ENCODE results near the gene PXDN.

- TF ChIP-seq SMAD1 (IDR thresholded peaks at IDR 0.05; ENCODE audit: low read depth, partially characterized antibody) (no peak), JUND (IDR thresholded peaks at IDR 0.05; ENCODE audit: low read depth, low read length) (no peak), CREB1 (IDR thresholded peaks at IDR 0.05; ENCODE audit: low read depth) (no peak), MTA2 (IDR thresholded peaks at IDR 0.05; ENCODE audit: low read depth) (no peak), POLR2A (IDR thresholded peaks at IDR 0.05; ENCODE audit: low read depth, low read length) (no peak), STAT3 (IDR thresholded peaks at IDR 0.05; ENCODE audit: low read depth, low read length) (no peak), SIN3A (IDR thresholded peaks at IDR 0.05; ENCODE audit: low read depth, low read length) (no peak), CBX5 (IDR thresholded peaks at IDR 0.05; ENCODE audit: low read depth) (no peak), TCF12 (IDR thresholded peaks at IDR 0.05; ENCODE audit: low read depth, low read length) (no peak), CHD1 (IDR thresholded peaks at IDR 0.05; ENCODE audit: low read depth, low read length) (no peak), MLLT1 (IDR thresholded peaks at IDR 0.05) (no peak), EZH2 (IDR thresholded peaks at IDR 0.05; ENCODE audit: borderline replicate concordance, control insufficient read depth, low read depth, low read length) (no peak)
- TF ChIP-seq, protein P1, sequence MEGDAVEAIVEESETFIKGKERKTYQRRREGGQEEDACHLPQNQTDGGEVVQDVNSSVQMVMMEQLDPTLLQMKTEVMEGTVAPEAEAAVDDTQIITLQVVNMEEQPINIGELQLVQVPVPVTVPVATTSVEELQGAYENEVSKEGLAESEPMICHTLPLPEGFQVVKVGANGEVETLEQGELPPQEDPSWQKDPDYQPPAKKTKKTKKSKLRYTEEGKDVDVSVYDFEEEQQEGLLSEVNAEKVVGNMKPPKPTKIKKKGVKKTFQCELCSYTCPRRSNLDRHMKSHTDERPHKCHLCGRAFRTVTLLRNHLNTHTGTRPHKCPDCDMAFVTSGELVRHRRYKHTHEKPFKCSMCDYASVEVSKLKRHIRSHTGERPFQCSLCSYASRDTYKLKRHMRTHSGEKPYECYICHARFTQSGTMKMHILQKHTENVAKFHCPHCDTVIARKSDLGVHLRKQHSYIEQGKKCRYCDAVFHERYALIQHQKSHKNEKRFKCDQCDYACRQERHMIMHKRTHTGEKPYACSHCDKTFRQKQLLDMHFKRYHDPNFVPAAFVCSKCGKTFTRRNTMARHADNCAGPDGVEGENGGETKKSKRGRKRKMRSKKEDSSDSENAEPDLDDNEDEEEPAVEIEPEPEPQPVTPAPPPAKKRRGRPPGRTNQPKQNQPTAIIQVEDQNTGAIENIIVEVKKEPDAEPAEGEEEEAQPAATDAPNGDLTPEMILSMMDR (IDR thresholded peaks at IDR 0.05 in 2 of 3, conservative IDR thresholded peaks at IDR 0.05 in 1 of 3; ENCODE audit: control insufficient read depth in 2 of 3, extremely low read depth in 1 of 3, insufficient read depth in 1 of 3, low read depth in 3 of 3, low read length in 3 of 3) = no peak
- TF ChIP-seq, protein P2, sequence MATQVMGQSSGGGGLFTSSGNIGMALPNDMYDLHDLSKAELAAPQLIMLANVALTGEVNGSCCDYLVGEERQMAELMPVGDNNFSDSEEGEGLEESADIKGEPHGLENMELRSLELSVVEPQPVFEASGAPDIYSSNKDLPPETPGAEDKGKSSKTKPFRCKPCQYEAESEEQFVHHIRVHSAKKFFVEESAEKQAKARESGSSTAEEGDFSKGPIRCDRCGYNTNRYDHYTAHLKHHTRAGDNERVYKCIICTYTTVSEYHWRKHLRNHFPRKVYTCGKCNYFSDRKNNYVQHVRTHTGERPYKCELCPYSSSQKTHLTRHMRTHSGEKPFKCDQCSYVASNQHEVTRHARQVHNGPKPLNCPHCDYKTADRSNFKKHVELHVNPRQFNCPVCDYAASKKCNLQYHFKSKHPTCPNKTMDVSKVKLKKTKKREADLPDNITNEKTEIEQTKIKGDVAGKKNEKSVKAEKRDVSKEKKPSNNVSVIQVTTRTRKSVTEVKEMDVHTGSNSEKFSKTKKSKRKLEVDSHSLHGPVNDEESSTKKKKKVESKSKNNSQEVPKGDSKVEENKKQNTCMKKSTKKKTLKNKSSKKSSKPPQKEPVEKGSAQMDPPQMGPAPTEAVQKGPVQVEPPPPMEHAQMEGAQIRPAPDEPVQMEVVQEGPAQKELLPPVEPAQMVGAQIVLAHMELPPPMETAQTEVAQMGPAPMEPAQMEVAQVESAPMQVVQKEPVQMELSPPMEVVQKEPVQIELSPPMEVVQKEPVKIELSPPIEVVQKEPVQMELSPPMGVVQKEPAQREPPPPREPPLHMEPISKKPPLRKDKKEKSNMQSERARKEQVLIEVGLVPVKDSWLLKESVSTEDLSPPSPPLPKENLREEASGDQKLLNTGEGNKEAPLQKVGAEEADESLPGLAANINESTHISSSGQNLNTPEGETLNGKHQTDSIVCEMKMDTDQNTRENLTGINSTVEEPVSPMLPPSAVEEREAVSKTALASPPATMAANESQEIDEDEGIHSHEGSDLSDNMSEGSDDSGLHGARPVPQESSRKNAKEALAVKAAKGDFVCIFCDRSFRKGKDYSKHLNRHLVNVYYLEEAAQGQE (IDR thresholded peaks at IDR 0.05; ENCODE audit: low read depth, low read length) = no peak
Measured at GRCh38 chr2:1709335-1709605, 35.0 kb downstream of the PXDN start.

Data from GM12878 (cell line).